Mesenchymal stem cell (in vitro differentiated cells and primary cell): ENCODE results near the gene FRMPD1.
A peak's percentile ranks its signal among the peaks of the same experiment; 100 is the strongest.

ENCODE experiments used
- DNase-seq: peaks from one replicate; pipeline ENCODE4 v3.0.0-alpha.2; 2013
- H2AFZ ChIP-seq: one replicate; pipeline ENCODE4 v1.6.1; 2013; ENCODE audit warnings: low read depth, mild to moderate bottlenecking, control low read depth, inconsistent platforms, low read length, moderate library complexity
- H2AK5ac ChIP-seq: 2 replicates; pipeline ENCODE4 v1.6.1; 2013; ENCODE audit warnings: low read length, moderate library complexity, mild to moderate bottlenecking, inconsistent platforms; ENCODE audit not compliant: severe bottlenecking
- H2BK120ac ChIP-seq: one replicate; pipeline ENCODE4 v1.6.1; 2013; ENCODE audit warnings: low read depth, mild to moderate bottlenecking, inconsistent platforms, low read length, moderate library complexity
- H2BK12ac ChIP-seq, 2 experiments: one replicate each; pipeline ENCODE4 v1.6.1; 2013; ENCODE audit warnings: inconsistent platforms in 2 of 2, low read length in 2 of 2, mild to moderate bottlenecking in 2 of 2, moderate library complexity in 2 of 2, control low read depth in 1 of 2
- H2BK15ac ChIP-seq: one replicate; pipeline ENCODE4 v1.6.1; 2013; ENCODE audit warnings: mild to moderate bottlenecking, low read depth, inconsistent platforms; ENCODE audit not compliant: poor library complexity, severe bottlenecking
- H2BK5ac ChIP-seq: 2 replicates; pipeline ENCODE4 v1.6.1; 2013; ENCODE audit warnings: low read depth, mild to moderate bottlenecking, low read length, control low read depth, inconsistent platforms; ENCODE audit not compliant: poor library complexity, severe bottlenecking
- H3K14ac ChIP-seq, 2 experiments: one replicate each; pipeline ENCODE4 v1.6.1; 2013; ENCODE audit warnings: inconsistent platforms in 2 of 2, low read length in 2 of 2, control low read depth in 1 of 2, mild to moderate bottlenecking in 1 of 2, moderate library complexity in 1 of 2
- H3K18ac ChIP-seq, 2 experiments: one replicate each; pipeline ENCODE4 v1.6.1; 2013; ENCODE audit warnings: inconsistent platforms in 2 of 2, low read length in 2 of 2, control low read depth in 1 of 2, low read depth in 1 of 2, mild to moderate bottlenecking in 1 of 2
- H3K23ac ChIP-seq, 2 experiments: one replicate each; pipeline ENCODE4 v1.6.1; 2013; ENCODE audit warnings: inconsistent platforms in 2 of 2, low read length in 2 of 2, mild to moderate bottlenecking in 2 of 2, moderate library complexity in 2 of 2, control low read depth in 1 of 2
- H3K27ac ChIP-seq: 2 replicates; pipeline ENCODE4 v1.5.1; 2013; ENCODE audit warnings: mild to moderate bottlenecking, moderate library complexity, low read length, control low read depth, inconsistent platforms; ENCODE audit not compliant: poor library complexity, severe bottlenecking
- H3K27me3 ChIP-seq, 2 experiments: 2 replicates each; pipeline versions ENCODE4 v1.6.1 to v1.7.0; 2013; ENCODE audit warnings: low read length in 2 of 2, mild to moderate bottlenecking in 2 of 2, moderate library complexity in 2 of 2, control low read depth in 1 of 2, inconsistent platforms in 1 of 2; ENCODE audit not compliant: control insufficient read depth in 1 of 2, insufficient read depth in 1 of 2
- H3K36me3 ChIP-seq, 2 experiments: 2 replicates each; pipeline versions ENCODE4 v1.6.1 to v1.7.0; 2013; ENCODE audit warnings: low read length in 2 of 2, control low read depth in 1 of 2, inconsistent platforms in 1 of 2, low read depth in 1 of 2, mild to moderate bottlenecking in 1 of 2; ENCODE audit not compliant: insufficient read depth in 2 of 2, control insufficient read depth in 1 of 2
- H3K4ac ChIP-seq, 2 experiments: one replicate each; pipeline ENCODE4 v1.6.1; 2013; ENCODE audit warnings: inconsistent platforms in 2 of 2, low read length in 2 of 2, mild to moderate bottlenecking in 2 of 2, moderate library complexity in 2 of 2, control low read depth in 1 of 2, low read depth in 1 of 2
- H3K4me1 ChIP-seq: 2 replicates; pipeline ENCODE4 v1.6.1; 2013; ENCODE audit warnings: low read depth, low read length, control low read depth; ENCODE audit not compliant: control insufficient read depth, insufficient read depth
- H3K4me2 ChIP-seq: 2 replicates; pipeline ENCODE4 v1.6.1; 2013; ENCODE audit warnings: low read length, mild to moderate bottlenecking, inconsistent platforms; ENCODE audit not compliant: poor library complexity, severe bottlenecking
- H3K4me3 ChIP-seq, 2 experiments: 2 replicates each; pipeline versions ENCODE4 v1.5.1 to v1.7.0; 2013; ENCODE audit warnings: low read length in 2 of 2, mild to moderate bottlenecking in 2 of 2, control low read depth in 1 of 2, low read depth in 1 of 2; ENCODE audit not compliant: insufficient read depth in 1 of 2
- H3K79me1 ChIP-seq: replicated peaks from 2 replicates; pipeline ENCODE4 v1.6.1; 2013; ENCODE audit warnings: mild to moderate bottlenecking, control low read depth, low read length, inconsistent platforms; ENCODE audit not compliant: poor library complexity, severe bottlenecking
- H3K9ac ChIP-seq: 2 replicates; pipeline ENCODE4 v1.7.0; 2013; ENCODE audit warnings: mild to moderate bottlenecking, low read length, moderate library complexity
- H3K9me3 ChIP-seq: 2 replicates; pipeline ENCODE4 v1.7.0; 2013; ENCODE audit warnings: mild to moderate bottlenecking, low read length; ENCODE audit not compliant: control insufficient read depth
- H4K8ac ChIP-seq: one replicate; pipeline ENCODE4 v1.6.1; 2013; ENCODE audit warnings: inconsistent platforms, mild to moderate bottlenecking, low read length, moderate library complexity
- H4K91ac ChIP-seq: one replicate; pipeline ENCODE4 v1.6.1; 2013; ENCODE audit warnings: mild to moderate bottlenecking, low read length, inconsistent platforms
- WGBS: methylation state at CpG from one replicate; pipeline ENCODE4 v1.1.7; 2013; ENCODE audit warnings: mixed read lengths; 5-methylcytosine and 5-hydroxymethylcytosine counted together

Gene FRMPD1

GRCh38 chr9:37620396-37620795 is 30.4 kb upstream of the FRMPD1 start:
- Histone ChIP-seq H3K27me3 (peaks cover 0 to 38% of the 10 kb centered on the region in 2 experiments), H3K4me1 (no peaks in the 10 kb centered on the region), H3K4me2 (no peak overlapping the region), H2AFZ (no peak overlapping the region), H3K4ac (no peak overlapping the region), H4K8ac (no peak overlapping the region), H3K9me3 (no peaks in the 10 kb centered on the region), H2BK5ac (no peak overlapping the region), H2BK12ac (no peak overlapping the region), H3K14ac (no peak overlapping the region), H3K23ac (no peak overlapping the region), H2AK5ac (no peak overlapping the region), H3K9ac (peak overlapping the region; percentile 58), H3K4me3 (no peak overlapping the region), H3K36me3 (no peaks in the 10 kb centered on the region), H3K18ac (no peak overlapping the region), H2BK15ac (no peak overlapping the region), H3K27ac (no peak overlapping the region), H2BK120ac (no peak overlapping the region), H3K79me1 (no peaks in the 10 kb centered on the region), H4K91ac (no peak overlapping the region)
- 83% methylated on average over 1 of the region's 1 CpG for WGBS
- no peak for DNase-seq

GRCh38 chr9:37621273-37622121 is 29.3 kb upstream of the FRMPD1 start:
- H3K36me3 ChIP-seq, result no peaks in the 10 kb centered on the region
- H3K27me3 ChIP-seq, result peaks cover 0 to 41% of the 10 kb centered on the region in 2 experiments
- no peak overlapping the region for H2BK120ac ChIP-seq
- WGBS, result 72% methylated on average over 9 of the region's 9 CpGs
- no peak overlapping the region for H3K18ac ChIP-seq
- no peak overlapping the region for H3K4ac ChIP-seq
- no peaks in the 10 kb centered on the region for H3K9me3 ChIP-seq
- H2BK12ac ChIP-seq, result no peak overlapping the region
- H3K79me1 ChIP-seq, result no peaks in the 10 kb centered on the region
- H3K4me1 ChIP-seq, result no peaks in the 10 kb centered on the region
- no peak overlapping the region for H2BK15ac ChIP-seq
- peak overlapping the region; percentile 58 for H3K9ac ChIP-seq
- H4K8ac ChIP-seq, result no peak overlapping the region
- no peak overlapping the region for H2AK5ac ChIP-seq
- H3K23ac ChIP-seq, result no peak overlapping the region
- no peak overlapping the region for H3K14ac ChIP-seq
- no peak overlapping the region for H3K27ac ChIP-seq
- H3K4me2 ChIP-seq, result no peak overlapping the region
- H2BK5ac ChIP-seq, result no peak overlapping the region
- DNase-seq, result no peak
- no peak overlapping the region for H4K91ac ChIP-seq
- H3K4me3 ChIP-seq, result peak overlapping the region in 1 of 2 experiments; percentile 9
- H2AFZ ChIP-seq, result no peak overlapping the region

- Histone ChIP-seq H3K4me2 (no peak overlapping the region), H3K18ac (no peak overlapping the region), H3K9ac (peak overlapping the region; percentile 58), H2BK120ac (no peak overlapping the region), H2BK15ac (no peak overlapping the region), H4K91ac (no peak overlapping the region), H4K8ac (no peak overlapping the region), H3K36me3 (no peaks in the 10 kb centered on the region), H2BK5ac (no peak overlapping the region), H3K23ac (no peak overlapping the region), H3K4ac (no peak overlapping the region), H2AFZ (no peak overlapping the region), H3K79me1 (no peaks in the 10 kb centered on the region), H3K14ac (no peak overlapping the region), H3K9me3 (no peaks in the 10 kb centered on the region), H2BK12ac (no peak overlapping the region), H3K27me3 (peaks cover 0 to 39% of the 10 kb centered on the region in 2 experiments), H3K27ac (no peak overlapping the region), H3K4me1 (no peaks in the 10 kb centered on the region), H3K4me3 (no peak overlapping the region), H2AK5ac (no peak overlapping the region)
- no peak for DNase-seq
- 80% methylated on average over 2 of the region's 4 CpGs for WGBS
Measured at GRCh38 chr9:37622462-37622861, 28.3 kb upstream of the FRMPD1 start.

GRCh38 chr9:37623267-37623666 is 27.5 kb upstream of the FRMPD1 start:
- Histone ChIP-seq H3K4me1 (no peaks in the 10 kb centered on the region), H2BK12ac (no peak overlapping the region), H3K4me3 (no peak overlapping the region), H3K23ac (peak overlapping the region in 1 of 2 experiments; percentile 97), H2BK120ac (no peak overlapping the region), H3K4ac (no peak overlapping the region), H3K36me3 (no peaks in the 10 kb centered on the region), H3K27ac (no peak overlapping the region), H2AK5ac (no peak overlapping the region), H3K9me3 (no peaks in the 10 kb centered on the region), H3K4me2 (no peak overlapping the region), H2BK15ac (no peak overlapping the region), H4K91ac (no peak overlapping the region), H3K9ac (peak overlapping the region; percentile 43), H2BK5ac (no peak overlapping the region), H4K8ac (no peak overlapping the region), H2AFZ (no peak overlapping the region), H3K18ac (no peak overlapping the region), H3K79me1 (no peaks in the 10 kb centered on the region), H3K27me3 (peaks cover 0 to 39% of the 10 kb centered on the region in 2 experiments), H3K14ac (no peak overlapping the region)
- DNase-seq, result no peak
- 76% methylated on average over 2 of the region's 2 CpGs for WGBS
